Stomach (tissue), 9 donors: ENCODE results near the gene SPEG. TPM values are rescaled to one million over a fixed set of nuclear protein-coding genes. Genes with fewer than 3 reads are reported as not detected.

Source experiments
- DNase-seq, 2 donors: peaks; one replicate each; pipeline versions ENCODE4 v3.0.0 to v3.0.0-alpha.2; 2013 to 2019
- H3K27ac ChIP-seq, 5 donors: fragments of 200-600 bp in 4 of 5; sonication (generic) in 4 of 5; one replicate each; pipeline ENCODE4 v1.5.1; 2013 to 2019; ENCODE audit warnings: mild to moderate bottlenecking in 1 of 5, moderate library complexity in 1 of 5
- H3K27me3 ChIP-seq, 3 donors: fragments of 200-600 bp; sonication (generic); one replicate each; pipeline ENCODE4 v1.5.1; 2017 to 2019; ENCODE audit warnings: mixed run types in 1 of 3
- H3K36me3 ChIP-seq, 4 donors: fragments of 200-600 bp; sonication (generic); 1 replicate in 3 of 4; 2 replicates in 1 of 4; pipeline ENCODE4 v1.5.1; 2016 to 2019
- H3K4me1 ChIP-seq, 4 donors: fragments of 200-600 bp; sonication (generic); one replicate each; pipeline ENCODE4 v1.5.1; 2016 to 2019
- H3K4me3 ChIP-seq, 4 donors: fragments of 200-600 bp; sonication (generic) in 3 of 4; one replicate each; pipeline ENCODE4 v1.5.1; 2016 to 2019; ENCODE audit warnings: mild to moderate bottlenecking in 1 of 4
- H3K9me3 ChIP-seq, 4 donors: fragments of 200-600 bp; sonication (generic); one replicate each; pipeline ENCODE4 v1.5.1; 2016 to 2019
- CTCF ChIP-seq, 7 experiments: fragments of 450-650 bp in 4 of 7; fragments of 200-600 bp in 3 of 7; sonication (generic) in 3 of 7; IDR thresholded peaks; one replicate each; pipeline ENCODE4 v1.5.1; 2016 to 2019; ENCODE audit warnings: antibody characterized with exemption in 7 of 7, control low read depth in 2 of 7, mild to moderate bottlenecking in 1 of 7
- EP300 ChIP-seq: sonication (generic); formaldehyde crosslinking; IDR thresholded peaks from one replicate; pipeline ENCODE4 v1.6.1; 2017; ENCODE audit warnings: antibody characterized with exemption
- POLR2A ChIP-seq, 4 donors: fragments of 450-650 bp; IDR thresholded peaks; one replicate each; pipeline ENCODE4 v1.6.1; 2016; ENCODE audit warnings: antibody characterized with exemption in 4 of 4, control low read depth in 2 of 4, mild to moderate bottlenecking in 1 of 4, moderate library complexity in 1 of 4
- POLR2AphosphoS5 ChIP-seq, 3 donors: sonication (generic); formaldehyde crosslinking; IDR thresholded peaks; one replicate each; pipeline ENCODE4 v1.6.1; 2016; ENCODE audit warnings: antibody characterized with exemption in 3 of 3
- WGBS, 5 donors: extraction: QIAGEN DNeasy Blood & Tissue Kit in 3 of 5; methylation state at CpG; one replicate each; pipeline versions ENCODE4 v1.1.5 to v1.1.7; 2013 to 2018; 5-methylcytosine and 5-hydroxymethylcytosine counted together
- intact Hi-C: fragments of 100-400 bp; cut with DNase I; formaldehyde crosslinking; loops from one replicate; pipeline ENCODE4 v1.15.1; 2023; ENCODE audit warnings: low total_unique reads
- polyA plus RNA-seq, 3 donors: library from polyadenylated mRNA; stranded (reverse); fragments of 200-250 nt; gene quantifications; one replicate each; pipeline ENCODE4 v1.2.3, GENCODE V29; 2013
- total RNA-seq, 5 donors: library from RNA; depleted of rRNA; stranded (reverse); fragments of >200 nt; gene quantifications; one replicate each; pipeline versions ENCODE4 v1.1.0 to v1.2.3, GENCODE V29; 2014 to 2016
- donor health status: healthy with polysubstance abuse.
- donor health status: Bipolar disorder and iron deficiency.
- donor health status: healthy.

Gene SPEG
- total and polyA plus RNA-seq, 8 donors: 7.4 to 106 (median 27.2) TPM

GRCh38 chr2:219488844-219489194 lies 54.2 kb downstream of the SPEG start:
- 82 to 90% (median 87%) methylated on average over 12 to 14 of the region's 14 CpGs for WGBS, 5 donors
- intact Hi-C loops: no loop called here
- Histone ChIP-seq H3K27ac (peak overlapping the region in 1 of 5 donors; percentile 31), H3K4me3 (no peak overlapping the region), H3K4me1 (peaks cover 12 to 13% (median 13%) of the 10 kb centered on the region in 4 donors), H3K27me3 (peaks cover 4 to 78% (median 42%) of the 10 kb centered on the region in 3 donors), H3K36me3 (peaks cover 0 to 39% (median 14%) of the 10 kb centered on the region in 4 donors), H3K9me3 (no peaks in the 10 kb centered on the region)
- TF ChIP-seq CTCF (IDR thresholded peaks at IDR 0.05) (no peak), POLR2AphosphoS5 (IDR thresholded peaks at IDR 0.05) (no peak), EP300 (no peak), POLR2A (IDR thresholded peaks at IDR 0.05) (no peak)
- DNase-seq: no peak

- Histone ChIP-seq H3K4me1 (peaks cover 7 to 8% (median 8%) of the 10 kb centered on the region in 4 donors), H3K36me3 (peaks cover 0 to 39% (median 14%) of the 10 kb centered on the region in 4 donors), H3K4me3 (no peak overlapping the region), H3K27ac (peak overlapping the region in 1 of 5 donors; percentile 31), H3K9me3 (no peaks in the 10 kb centered on the region), H3K27me3 (peaks cover 4 to 78% (median 37%) of the 10 kb centered on the region in 3 donors)
- TF ChIP-seq CTCF (IDR thresholded peaks at IDR 0.05) (no peak), EP300 (no peak), POLR2A (IDR thresholded peaks at IDR 0.05) (no peak), POLR2AphosphoS5 (IDR thresholded peaks at IDR 0.05) (no peak)
- no peak for DNase-seq
- intact Hi-C loops: no loop called here
- 75 to 93% (median 77%) methylated on average over 9 of the region's 9 CpGs for WGBS, 5 donors
Observed at GRCh38 chr2:219489315-219489714, 54.7 kb downstream of the SPEG start.

GRCh38 chr2:219490186-219490585 lies 55.5 kb downstream of the SPEG start:
- TF ChIP-seq EP300: no peak
- peak overlapping the region in 1 of 5 donors; percentile 31 for H3K27ac ChIP-seq
- peaks cover 0 to 39% (median 14%) of the 10 kb centered on the region in 4 donors for H3K36me3 ChIP-seq
- WGBS, 5 donors: 85 to 90% (median 87%) methylated on average over 23 of the region's 23 CpGs
- no peaks in the 10 kb centered on the region for H3K9me3 ChIP-seq
- peaks cover 0 to 7% (median 2%) of the 10 kb centered on the region in 4 donors for H3K4me1 ChIP-seq
- intact Hi-C loops: loop anchor here (5.0 kb wide), 1 partner anchor 42 kb away; no protein-coding TSS in a partner anchor
- H3K27me3 ChIP-seq: peaks cover 0 to 78% (median 28%) of the 10 kb centered on the region in 3 donors
- no peak overlapping the region for H3K4me3 ChIP-seq
- no peak for DNase-seq

GRCh38 chr2:219490600-219491130 lies 56.0 kb downstream of the SPEG start:
- H3K36me3 ChIP-seq: peaks cover 0 to 39% (median 14%) of the 10 kb centered on the region in 4 donors
- intact Hi-C loops: loop anchor here (5.0 kb wide), 1 partner anchor 42 kb away; no protein-coding TSS in a partner anchor
- no peaks in the 10 kb centered on the region for H3K9me3 ChIP-seq
- no peak for DNase-seq
- peaks cover 0 to 12% (median 4%) of the 10 kb centered on the region in 4 donors for H3K4me1 ChIP-seq
- 66 to 80% (median 79%) methylated on average over 7 to 10 of the region's 10 CpGs for WGBS, 5 donors
- H3K27ac ChIP-seq: no peak overlapping the region
- peaks cover 0 to 78% (median 25%) of the 10 kb centered on the region in 3 donors for H3K27me3 ChIP-seq
- H3K4me3 ChIP-seq: no peak overlapping the region
- TF ChIP-seq CTCF (IDR thresholded peaks at IDR 0.05): no peak
- no peak for TF ChIP-seq EP300
- TF ChIP-seq POLR2AphosphoS5 (IDR thresholded peaks at IDR 0.05): no peak
- TF ChIP-seq POLR2A (IDR thresholded peaks at IDR 0.05): no peak
